IPS-NIHi7 (cell line): Measurements from ENCODE around the gene PARN.
"Not testable (repeated sequence)": the region's sequence is repeated elsewhere in the genome, so short reads cannot be mapped to it uniquely, and the experiment has no call there.

Source experiments
- DNase-seq: peaks from one replicate; pipeline ENCODE4 v3.0.0; 2012; ENCODE audit warnings: mixed read lengths; ENCODE audit errors: extremely low spot score

PARN gene

DNA sequence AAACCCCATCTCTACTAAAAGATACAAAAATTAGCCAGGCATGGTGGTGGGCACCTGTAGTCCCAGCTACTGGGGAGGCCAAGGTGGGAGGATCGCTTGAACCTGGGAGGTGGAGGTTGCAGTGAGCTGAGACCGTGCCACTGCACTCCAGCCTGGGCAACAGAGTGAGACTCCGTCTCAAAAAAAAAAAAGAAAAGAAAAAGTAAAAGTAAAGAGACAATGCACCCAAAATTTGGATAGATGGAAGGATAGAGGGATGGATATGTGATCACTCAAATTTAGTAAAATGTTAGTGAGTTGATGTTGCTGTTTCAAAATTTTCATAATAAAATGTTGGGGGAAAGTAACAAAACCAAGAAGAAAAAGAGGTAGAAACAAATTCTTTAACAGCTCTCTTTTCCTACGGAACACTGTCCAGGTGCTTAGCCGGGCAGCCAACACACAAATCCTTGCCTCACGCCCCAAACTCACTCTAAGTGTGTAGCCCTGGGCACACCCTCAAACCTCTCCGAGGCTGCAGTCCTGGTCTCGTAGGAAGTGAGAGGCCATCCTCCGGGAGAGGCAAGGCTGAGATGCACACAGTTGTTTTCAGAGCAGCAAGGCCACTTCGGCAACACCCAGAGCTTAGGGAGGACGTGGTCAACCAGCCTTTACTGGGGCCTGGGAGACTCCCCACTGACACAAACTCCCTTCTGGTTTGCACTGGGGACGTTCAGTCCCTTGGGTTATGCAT is 228.9 kb downstream of the PARN start:
- DNase-seq, result not testable (repeated sequence)

DNA sequence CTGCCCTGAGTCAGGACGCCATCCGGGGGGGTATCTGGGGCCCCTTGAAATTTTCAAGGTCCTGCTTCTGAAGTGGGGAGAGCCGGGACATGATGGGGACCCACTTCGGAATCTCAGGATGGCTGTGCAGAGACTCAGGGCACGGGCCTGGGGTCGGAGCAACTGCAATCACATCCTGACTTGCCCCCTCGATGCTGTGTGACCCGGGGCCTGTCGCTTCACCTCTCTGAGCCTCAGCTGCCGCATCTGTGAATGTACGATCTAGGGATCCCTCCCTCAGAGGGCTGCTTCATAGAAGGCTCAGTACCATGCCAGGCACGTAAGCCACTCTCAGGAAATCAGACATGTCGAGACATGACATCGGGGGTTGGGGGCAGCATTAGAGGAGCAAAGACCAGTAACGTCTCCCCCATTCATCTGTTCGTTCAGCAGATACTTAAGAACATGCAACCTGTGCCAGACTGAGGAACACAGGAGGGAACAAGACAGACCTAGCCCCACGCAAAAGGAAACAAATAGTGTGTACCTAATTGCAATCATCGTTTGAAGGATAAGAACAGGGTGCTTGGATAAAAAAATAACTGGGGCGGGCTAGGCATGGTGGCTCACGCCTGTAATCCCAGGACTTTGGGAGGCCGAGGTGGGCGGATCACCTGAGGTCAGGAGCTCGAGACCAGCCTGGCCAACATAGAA is 229.6 kb downstream of the PARN start:
- DNase-seq, result no peak

DNA sequence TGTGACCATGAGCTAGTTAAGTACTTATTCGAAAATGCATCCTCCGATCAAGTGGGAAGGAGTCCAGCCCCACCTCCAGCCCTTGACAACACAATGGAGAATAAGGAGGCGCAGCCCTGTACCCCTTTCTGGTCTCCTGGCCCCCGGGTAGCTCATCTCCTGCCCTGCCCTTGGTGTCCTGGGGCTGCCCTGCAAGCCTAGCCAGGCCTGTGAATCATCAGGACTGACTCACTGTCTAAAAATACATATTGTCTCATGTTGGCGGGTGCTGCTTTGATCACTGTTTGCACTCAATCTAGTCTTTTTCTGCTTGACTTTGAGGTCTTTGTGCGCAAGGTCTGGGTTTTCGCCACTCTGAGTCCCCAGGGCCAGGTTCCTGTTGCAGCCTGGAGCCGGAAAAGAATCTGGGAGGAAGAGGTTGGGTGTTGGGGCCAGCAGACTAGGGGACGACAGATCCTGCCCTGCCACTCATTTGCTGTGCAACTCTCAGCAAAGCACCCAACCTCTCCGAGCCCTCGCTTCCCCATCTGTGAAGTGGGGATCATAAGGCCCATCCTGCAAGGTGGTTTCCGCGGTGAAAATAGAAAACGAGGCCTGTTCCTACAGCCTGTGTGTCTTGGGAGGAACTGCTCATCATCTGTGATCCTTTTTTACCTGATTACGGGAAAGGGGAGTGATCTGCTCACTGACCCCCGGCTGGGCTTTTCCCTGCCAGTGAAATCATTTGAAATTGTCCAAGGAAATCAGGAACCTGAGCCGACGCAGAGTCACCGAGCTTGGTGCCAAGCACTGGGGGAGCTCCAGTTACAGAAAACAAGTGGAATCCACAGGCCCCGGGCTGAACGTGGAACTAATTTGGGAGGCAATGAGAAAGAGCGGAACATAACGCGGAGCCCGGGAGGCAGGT is 230.4 kb downstream of the PARN start:
- DNase-seq, result no peak

DNA sequence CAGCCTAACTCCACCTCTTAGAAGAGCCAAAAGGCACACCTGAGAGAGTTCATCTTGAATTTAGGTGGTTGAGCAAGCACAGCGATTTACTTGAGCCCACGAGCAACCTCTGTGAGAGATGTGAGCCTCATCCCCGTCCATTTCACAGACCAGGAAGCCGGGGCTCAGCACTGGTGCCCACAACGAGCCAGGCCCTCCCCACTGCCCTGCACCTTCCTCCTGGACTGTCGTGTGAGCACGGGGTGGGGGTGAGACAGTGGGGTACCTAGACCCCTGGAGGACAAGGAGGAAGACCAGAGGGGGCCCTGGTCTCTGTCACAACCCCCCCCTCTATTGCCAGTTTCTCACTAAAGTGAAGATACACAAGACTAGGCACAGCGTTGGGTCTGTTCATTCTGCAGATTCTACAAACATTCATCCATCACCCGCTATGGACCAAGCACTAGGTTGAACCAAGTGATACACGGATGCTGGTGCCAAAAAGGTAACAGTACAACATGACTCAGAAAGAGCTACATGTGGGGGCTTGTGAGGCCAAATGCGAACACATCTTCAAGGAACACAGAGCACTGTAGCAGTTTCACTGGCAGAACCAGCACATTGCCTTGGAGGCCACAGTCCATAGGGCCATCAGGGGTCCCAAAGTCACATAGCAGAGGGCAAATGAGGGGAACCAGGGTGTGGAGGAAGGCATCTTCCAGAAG is 231.9 kb downstream of the PARN start:
- no peak for DNase-seq

GRCh38 chr16:14395710-14396304 is 234.3 kb downstream of the PARN start:
- DNase-seq, result not testable (repeated sequence)

DNA sequence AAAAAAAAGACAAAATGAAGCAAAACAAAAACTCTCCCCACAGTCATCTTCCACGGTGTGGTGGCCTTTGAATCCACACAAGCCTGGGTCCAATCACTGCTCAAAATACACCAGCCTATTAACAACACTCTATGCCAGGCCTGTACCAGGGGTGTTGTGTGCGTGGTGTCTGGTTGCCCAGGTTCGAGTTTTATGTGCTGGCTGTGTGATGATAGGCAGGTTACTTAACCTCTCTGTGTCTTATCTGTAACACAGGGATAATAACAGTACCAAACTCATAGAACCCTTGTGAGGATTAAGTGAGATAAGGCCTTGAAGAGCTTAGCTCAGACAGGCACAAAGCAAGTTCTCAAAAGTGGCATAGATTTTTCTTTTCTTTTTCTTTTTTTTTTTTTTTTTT is 235.2 kb downstream of the PARN start:
- DNase-seq, result no peak

DNA sequence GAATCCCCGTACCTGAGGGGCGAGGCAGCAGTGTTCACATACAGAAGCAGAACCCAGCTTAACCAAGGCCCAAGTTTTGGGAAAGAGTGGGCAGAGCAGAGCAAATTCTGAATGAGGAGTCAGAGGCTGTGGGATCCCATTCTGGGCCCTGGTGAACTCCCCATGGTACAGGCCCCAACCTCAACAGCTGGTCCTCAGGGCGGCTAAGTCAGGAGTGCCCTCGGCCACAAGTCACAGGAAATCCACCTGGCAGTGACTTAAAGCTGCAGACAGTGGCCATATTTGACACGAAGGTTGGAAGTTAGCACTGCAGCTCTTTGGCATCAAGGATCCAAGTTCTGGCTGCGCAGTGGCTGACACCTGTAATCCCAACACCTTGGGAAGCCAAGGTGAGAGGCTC is 237.1 kb downstream of the PARN start:
- DNase-seq, result no peak

GRCh38 chr16:14389359-14389758 is 240.7 kb downstream of the PARN start:
- DNase-seq, result no peak

GRCh38 chr16:14388243-14388642 is 241.8 kb downstream of the PARN start:
- DNase-seq, result no peak

- no peak for DNase-seq
Observed at GRCh38 chr16:14386115-14386514, 243.9 kb downstream of the PARN start.
